Sigmoid colon (tissue), 4 donors: Measurements from ENCODE around the gene DHRS7B.

Experiments
- CTCF ChIP-seq, 4 experiments: fragments of 450-650 bp in 3 of 4; fragments of 200-600 bp in 1 of 4; IDR thresholded peaks; one replicate each; pipeline ENCODE4 v1.5.1; 2016 to 2019; ENCODE audit warnings: antibody characterized with exemption in 4 of 4, mild to moderate bottlenecking in 3 of 4, moderate library complexity in 2 of 4
- EP300 ChIP-seq, 4 donors: sonication (generic); formaldehyde crosslinking; IDR thresholded peaks; one replicate each; pipeline ENCODE4 v1.6.1; 2017; ENCODE audit warnings: antibody characterized with exemption in 4 of 4
- POLR2A ChIP-seq, 2 donors: fragments of 450-650 bp; IDR thresholded peaks; one replicate each; pipeline ENCODE4 v1.6.1; 2016; ENCODE audit warnings: antibody characterized with exemption in 2 of 2, mild to moderate bottlenecking in 2 of 2, moderate library complexity in 2 of 2
- POLR2AphosphoS5 ChIP-seq, 4 donors: sonication (generic); formaldehyde crosslinking; IDR thresholded peaks; one replicate each; pipeline ENCODE4 v1.6.1; 2017; ENCODE audit warnings: antibody characterized with exemption in 4 of 4

- TF ChIP-seq CTCF (IDR thresholded peaks at IDR 0.05) (no peak), POLR2A (IDR thresholded peaks at IDR 0.05) (no peak), POLR2AphosphoS5 (IDR thresholded peaks at IDR 0.05) (no peak), EP300 (IDR thresholded peaks at IDR 0.05) (no peak)
Measured at GRCh38 chr17:21146362-21147015, 19.7 kb downstream of the DHRS7B start.
